ENCODE results near the gene INO80C.

- TF ChIP-seq EZH2phosphoT487 (IDR thresholded peaks at IDR 0.05; ENCODE audit: borderline replicate concordance, low read depth, low read length), result no peak
- no peak for TF ChIP-seq CTCF (conservative IDR thresholded peaks at IDR 0.05; ENCODE audit: low read length)
Observed at GRCh38 chr18:35435401-35435800, 62.4 kb downstream of the INO80C start.

Measured in OCI-LY7 (cell line).